ENCODE measurements around the gene SLC4A2. TPM values are rescaled to one million over a fixed set of nuclear protein-coding genes. Genes with fewer than 3 reads are reported as not detected.

Gene SLC4A2
- total and polyA plus RNA-seq, 4 donors = 27.5 to 98.8 (median 72.6) TPM

DNA sequence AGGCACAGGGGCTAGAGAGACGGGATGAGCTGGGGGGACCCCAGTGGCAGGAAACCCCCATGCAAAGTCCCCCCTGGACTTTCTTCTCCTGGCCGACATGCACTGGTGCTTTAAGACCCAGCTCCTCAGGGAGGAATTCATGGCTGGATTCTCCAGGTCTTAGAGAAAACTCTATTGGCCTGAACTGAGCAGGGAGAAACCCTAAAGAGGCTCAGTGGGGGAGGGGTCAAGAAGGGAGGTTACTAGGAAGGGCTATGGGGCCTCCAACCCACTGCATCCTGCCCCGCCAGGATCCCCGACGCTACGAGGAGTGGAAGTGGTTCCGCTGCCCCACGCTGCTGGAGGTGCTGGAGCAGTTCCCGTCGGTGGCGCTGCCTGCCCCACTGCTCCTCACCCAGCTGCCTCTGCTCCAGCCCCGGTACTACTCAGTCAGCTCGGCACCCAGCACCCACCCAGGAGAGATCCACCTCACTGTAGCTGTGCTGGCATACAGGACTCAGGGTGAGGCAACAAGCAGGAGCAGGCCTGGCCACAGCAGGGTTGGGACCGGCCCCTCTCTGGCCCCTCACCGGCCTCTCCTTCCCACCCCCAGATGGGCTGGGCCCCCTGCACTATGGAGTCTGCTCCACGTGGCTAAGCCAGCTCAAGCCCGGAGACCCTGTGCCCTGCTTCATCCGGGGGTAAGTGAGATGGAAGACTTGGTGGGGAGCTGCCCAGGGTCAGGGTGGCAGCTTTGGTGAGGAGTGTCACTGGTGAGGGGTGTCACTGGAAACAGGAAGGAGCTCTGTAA lies 48.9 kb upstream of the SLC4A2 start:
- Histone ChIP-seq H3K4me3 (ENCODE audit: low read depth in 1 of 3, low read length in 3 of 3) (no peak overlapping the region), H3K36me3 (ENCODE audit: control insufficient read depth in 4 of 4, insufficient read depth in 3 of 4, low read depth in 1 of 4, low read length in 3 of 4) (no peaks in the 10 kb centered on the region)

DNA sequence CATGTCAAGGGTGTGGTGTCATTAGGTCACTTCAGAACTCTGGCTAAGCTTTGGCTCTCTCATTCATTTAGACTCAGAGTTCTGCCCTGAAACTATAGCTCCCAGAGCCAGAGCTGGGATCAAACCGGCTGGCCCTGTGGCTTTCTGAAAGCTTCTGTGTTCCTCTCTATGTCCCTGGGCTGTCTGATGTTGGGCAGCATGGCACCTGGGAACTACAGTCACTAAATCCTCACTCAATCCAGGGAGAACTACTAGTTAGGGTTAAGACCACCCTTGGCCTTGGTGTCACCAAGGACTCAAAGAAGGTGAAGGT lies 48.3 kb upstream of the SLC4A2 start:
- 75% methylated on average over 1 of the region's 1 CpG for WGBS
- no peaks in the 10 kb centered on the region for H3K9me3 ChIP-seq (ENCODE audit: control insufficient read depth in 4 of 4, low read length in 3 of 4)
- H3K27me3 ChIP-seq (ENCODE audit: control insufficient read depth in 4 of 4, insufficient read depth in 4 of 4, low read length in 3 of 4) = peaks cover 0 to 4% (median under 1%) of the 10 kb centered on the region in 4 donors
- no peak overlapping the region for H3K27ac ChIP-seq (ENCODE audit: low read depth in 1 of 2, low read length in 2 of 2)
- H3K4me3 ChIP-seq (ENCODE audit: low read depth in 1 of 3, low read length in 3 of 3) = no peak overlapping the region
- H3K4me1 ChIP-seq (ENCODE audit: control insufficient read depth in 4 of 4, insufficient read depth in 4 of 4, low read length in 3 of 4) = peaks cover 2 to 32% (median 10%) of the 10 kb centered on the region in 4 donors
- no peaks in the 10 kb centered on the region for H3K36me3 ChIP-seq (ENCODE audit: control insufficient read depth in 4 of 4, insufficient read depth in 3 of 4, low read depth in 1 of 4, low read length in 3 of 4)
- no peak for DNase-seq (ENCODE audit: low spot score)
- H3K9ac ChIP-seq (ENCODE audit: low read depth in 1 of 2, low read length in 2 of 2) = no peak overlapping the region
- TF ChIP-seq, protein P1, sequence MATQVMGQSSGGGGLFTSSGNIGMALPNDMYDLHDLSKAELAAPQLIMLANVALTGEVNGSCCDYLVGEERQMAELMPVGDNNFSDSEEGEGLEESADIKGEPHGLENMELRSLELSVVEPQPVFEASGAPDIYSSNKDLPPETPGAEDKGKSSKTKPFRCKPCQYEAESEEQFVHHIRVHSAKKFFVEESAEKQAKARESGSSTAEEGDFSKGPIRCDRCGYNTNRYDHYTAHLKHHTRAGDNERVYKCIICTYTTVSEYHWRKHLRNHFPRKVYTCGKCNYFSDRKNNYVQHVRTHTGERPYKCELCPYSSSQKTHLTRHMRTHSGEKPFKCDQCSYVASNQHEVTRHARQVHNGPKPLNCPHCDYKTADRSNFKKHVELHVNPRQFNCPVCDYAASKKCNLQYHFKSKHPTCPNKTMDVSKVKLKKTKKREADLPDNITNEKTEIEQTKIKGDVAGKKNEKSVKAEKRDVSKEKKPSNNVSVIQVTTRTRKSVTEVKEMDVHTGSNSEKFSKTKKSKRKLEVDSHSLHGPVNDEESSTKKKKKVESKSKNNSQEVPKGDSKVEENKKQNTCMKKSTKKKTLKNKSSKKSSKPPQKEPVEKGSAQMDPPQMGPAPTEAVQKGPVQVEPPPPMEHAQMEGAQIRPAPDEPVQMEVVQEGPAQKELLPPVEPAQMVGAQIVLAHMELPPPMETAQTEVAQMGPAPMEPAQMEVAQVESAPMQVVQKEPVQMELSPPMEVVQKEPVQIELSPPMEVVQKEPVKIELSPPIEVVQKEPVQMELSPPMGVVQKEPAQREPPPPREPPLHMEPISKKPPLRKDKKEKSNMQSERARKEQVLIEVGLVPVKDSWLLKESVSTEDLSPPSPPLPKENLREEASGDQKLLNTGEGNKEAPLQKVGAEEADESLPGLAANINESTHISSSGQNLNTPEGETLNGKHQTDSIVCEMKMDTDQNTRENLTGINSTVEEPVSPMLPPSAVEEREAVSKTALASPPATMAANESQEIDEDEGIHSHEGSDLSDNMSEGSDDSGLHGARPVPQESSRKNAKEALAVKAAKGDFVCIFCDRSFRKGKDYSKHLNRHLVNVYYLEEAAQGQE (IDR thresholded peaks at IDR 0.05) = no peak
- no peak for TF ChIP-seq FOXA1 (IDR thresholded peaks at IDR 0.05)
- TF ChIP-seq, protein P2, sequence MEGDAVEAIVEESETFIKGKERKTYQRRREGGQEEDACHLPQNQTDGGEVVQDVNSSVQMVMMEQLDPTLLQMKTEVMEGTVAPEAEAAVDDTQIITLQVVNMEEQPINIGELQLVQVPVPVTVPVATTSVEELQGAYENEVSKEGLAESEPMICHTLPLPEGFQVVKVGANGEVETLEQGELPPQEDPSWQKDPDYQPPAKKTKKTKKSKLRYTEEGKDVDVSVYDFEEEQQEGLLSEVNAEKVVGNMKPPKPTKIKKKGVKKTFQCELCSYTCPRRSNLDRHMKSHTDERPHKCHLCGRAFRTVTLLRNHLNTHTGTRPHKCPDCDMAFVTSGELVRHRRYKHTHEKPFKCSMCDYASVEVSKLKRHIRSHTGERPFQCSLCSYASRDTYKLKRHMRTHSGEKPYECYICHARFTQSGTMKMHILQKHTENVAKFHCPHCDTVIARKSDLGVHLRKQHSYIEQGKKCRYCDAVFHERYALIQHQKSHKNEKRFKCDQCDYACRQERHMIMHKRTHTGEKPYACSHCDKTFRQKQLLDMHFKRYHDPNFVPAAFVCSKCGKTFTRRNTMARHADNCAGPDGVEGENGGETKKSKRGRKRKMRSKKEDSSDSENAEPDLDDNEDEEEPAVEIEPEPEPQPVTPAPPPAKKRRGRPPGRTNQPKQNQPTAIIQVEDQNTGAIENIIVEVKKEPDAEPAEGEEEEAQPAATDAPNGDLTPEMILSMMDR (IDR thresholded peaks at IDR 0.05; ENCODE audit: low read depth, low read length, missing input control) = no peak
- no peak for TF ChIP-seq NR2F2 (IDR thresholded peaks at IDR 0.05)
- TF ChIP-seq JUND (IDR thresholded peaks at IDR 0.05) = no peak
- TF ChIP-seq, protein P3, sequence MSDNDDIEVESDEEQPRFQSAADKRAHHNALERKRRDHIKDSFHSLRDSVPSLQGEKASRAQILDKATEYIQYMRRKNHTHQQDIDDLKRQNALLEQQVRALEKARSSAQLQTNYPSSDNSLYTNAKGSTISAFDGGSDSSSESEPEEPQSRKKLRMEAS (IDR thresholded peaks at IDR 0.05) = no peak
- TF ChIP-seq RXRA (IDR thresholded peaks at IDR 0.05) = no peak
- no peak for TF ChIP-seq EGR1 (IDR thresholded peaks at IDR 0.05; ENCODE audit: low read depth in 2 of 2)

More for the DNA sequence above, 48.9 kb upstream of the SLC4A2 start:
- TF ChIP-seq, protein P3 (IDR thresholded peaks at IDR 0.05) = no peak
- no peak for TF ChIP-seq SP1 (IDR thresholded peaks at IDR 0.05)
- no peak for TF ChIP-seq NR2F2 (IDR thresholded peaks at IDR 0.05)
- TF ChIP-seq, protein P2 (IDR thresholded peaks at IDR 0.05; ENCODE audit: low read depth, low read length, missing input control) = no peak
- TF ChIP-seq, protein P4, sequence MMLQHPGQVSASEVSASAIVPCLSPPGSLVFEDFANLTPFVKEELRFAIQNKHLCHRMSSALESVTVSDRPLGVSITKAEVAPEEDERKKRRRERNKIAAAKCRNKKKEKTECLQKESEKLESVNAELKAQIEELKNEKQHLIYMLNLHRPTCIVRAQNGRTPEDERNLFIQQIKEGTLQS (IDR thresholded peaks at IDR 0.05) = no peak
- no peak for TF ChIP-seq GABPA (IDR thresholded peaks at IDR 0.05 in 1 of 2, conservative IDR thresholded peaks at IDR 0.05 in 1 of 2)
- TF ChIP-seq TAF1 (conservative IDR thresholded peaks at IDR 0.05) = no peak
- TF ChIP-seq, protein P1 (IDR thresholded peaks at IDR 0.05) = no peak
- Histone ChIP-seq H3K27ac (ENCODE audit: low read depth in 1 of 2, low read length in 2 of 2) (no peak overlapping the region), H3K9me3 (ENCODE audit: control insufficient read depth in 4 of 4, low read length in 3 of 4) (no peaks in the 10 kb centered on the region), H3K9ac (ENCODE audit: low read depth in 1 of 2, low read length in 2 of 2) (no peak overlapping the region), H3K4me1 (ENCODE audit: control insufficient read depth in 4 of 4, insufficient read depth in 4 of 4, low read length in 3 of 4) (peaks cover 2 to 32% (median 10%) of the 10 kb centered on the region in 4 donors), H3K27me3 (ENCODE audit: control insufficient read depth in 4 of 4, insufficient read depth in 4 of 4, low read length in 3 of 4) (peaks cover 0 to 4% (median under 1%) of the 10 kb centered on the region in 4 donors)
- DNase-seq (ENCODE audit: low spot score) = no peak
- WGBS = 41% methylated on average over 18 of the region's 18 CpGs
